Measurements from ENCODE around the gene TRIO. TPM values are rescaled to one million over a fixed set of nuclear protein-coding genes. Genes with fewer than 3 reads are reported as not detected.

TRIO gene
- total and polyA plus RNA-seq, 2 of the 8 experiments (the other 6 are each of a cell fraction or from before 2014, with no cell fraction given) = 35.1 to 69.1 TPM

- no peak for TF ChIP-seq SIN3A (conservative IDR thresholded peaks at IDR 0.05 in 1 of 2, IDR thresholded peaks at IDR 0.05 in 1 of 2; ENCODE audit: low read depth in 1 of 2, low read length in 2 of 2)
- no peak for TF ChIP-seq SP2 (IDR thresholded peaks at IDR 0.05; ENCODE audit: low read length)
- no peak for TF ChIP-seq ASH2L (IDR thresholded peaks at IDR 0.05; ENCODE audit: low read length)
- no peak for TF ChIP-seq TAF7 (optimal IDR thresholded peaks at IDR 0.05; ENCODE audit: borderline replicate concordance, low read depth, low read length)
Observed at GRCh38 chr5:14250748-14251701, 107.9 kb downstream of the TRIO start (continued).
